ENCODE measurements around the gene NOC2L.

NOC2L gene

GRCh38 chr1:958823-959730, at the start of gene NOC2L:
Gene NOC2L, minus strand, starts transcription at chr1:959256. Its CDS starts 16 bp downstream, at chr1:959240.
- DNase-seq (ENCODE audit: low read depth), result no peak
- no peak for TF ChIP-seq CTCF (conservative IDR thresholded peaks at IDR 0.05; ENCODE audit: low read depth, low read length)
- H3K4me3 ChIP-seq (ENCODE audit: low read length), result peak within 1 kb of the TSS; percentile 99

GRCh38 chr1:1006305-1007159, 47.5 kb upstream of the NOC2L start:
- no peak for DNase-seq (ENCODE audit: low read depth)
- no peak for TF ChIP-seq CTCF (conservative IDR thresholded peaks at IDR 0.05; ENCODE audit: low read depth, low read length)
- H3K4me3 ChIP-seq (ENCODE audit: low read length), result no peak overlapping the region

- no peak for DNase-seq (ENCODE audit: low read depth)
- H3K4me3 ChIP-seq (ENCODE audit: low read length), result no peak overlapping the region
- TF ChIP-seq CTCF (conservative IDR thresholded peaks at IDR 0.05; ENCODE audit: low read depth, low read length), result no peak
Observed at GRCh38 chr1:1005774-1006304, 46.8 kb upstream of the NOC2L start.

GRCh38 chr1:1004780-1005697, 46.0 kb upstream of the NOC2L start:
- no peak for DNase-seq (ENCODE audit: low read depth)
- H3K4me3 ChIP-seq (ENCODE audit: low read length), result no peak overlapping the region
- TF ChIP-seq CTCF (conservative IDR thresholded peaks at IDR 0.05; ENCODE audit: low read depth, low read length), result no peak

GRCh38 chr1:1004420-1004779, 45.3 kb upstream of the NOC2L start:
- TF ChIP-seq CTCF (conservative IDR thresholded peaks at IDR 0.05; ENCODE audit: low read depth, low read length), result no peak
- DNase-seq (ENCODE audit: low read depth), result no peak
- no peak overlapping the region for H3K4me3 ChIP-seq (ENCODE audit: low read length)

GRCh38 chr1:1003618-1004419, 44.8 kb upstream of the NOC2L start:
- H3K4me3 ChIP-seq (ENCODE audit: low read length), result no peak overlapping the region
- no peak for TF ChIP-seq CTCF (conservative IDR thresholded peaks at IDR 0.05; ENCODE audit: low read depth, low read length)
- DNase-seq (ENCODE audit: low read depth), result no peak
